HepG2 (cell line): Measurements from ENCODE around the gene PMVK. TPM values are rescaled to one million over a fixed set of nuclear protein-coding genes. Genes with fewer than 3 reads are reported as not detected.

ENCODE experiments used
- ETV6 ChIP-seq: sonication (generic); formaldehyde crosslinking; conservative IDR thresholded peaks from 2 replicates; pipeline ENCODE4 v1.4.0; 2020; ENCODE audit warnings: missing genetic modification reagents
- GABPA ChIP-seq, 2 experiments: IDR thresholded peaks; 2 replicates each; pipeline ENCODE4 v1.6.1; 2011 to 2016; ENCODE audit warnings: low read depth in 2 of 2, low read length in 1 of 2, missing biosample characterization in 1 of 2, missing genetic modification characterization in 1 of 2
- LCORL ChIP-seq, 2 experiments: fragments of 450-650 bp in 1 of 2; sonication (generic) in 1 of 2; formaldehyde crosslinking in 1 of 2; IDR thresholded peaks; 2 replicates each; pipeline versions ENCODE4 v1.5.0 to v1.6.1; 2017 to 2020; ENCODE audit warnings: antibody characterized with exemption in 1 of 2, missing genetic modification reagents in 1 of 2
- NFYC ChIP-seq: IDR thresholded peaks from 2 replicates; pipeline ENCODE4 v1.6.1; 2016; ENCODE audit warnings: missing genetic modification reagents, missing compliant biosample characterization
- NR2C2 ChIP-seq: sonication (generic); formaldehyde crosslinking; IDR thresholded peaks from 2 replicates; pipeline ENCODE4 v1.4.0; 2020; ENCODE audit warnings: missing genetic modification reagents, mild to moderate bottlenecking, moderate library complexity, borderline replicate concordance
- NRL ChIP-seq: sonication (generic); formaldehyde crosslinking; IDR thresholded peaks from 2 replicates; pipeline ENCODE4 v1.5.0; 2020; ENCODE audit warnings: missing genetic modification reagents, mild to moderate bottlenecking, moderate library complexity, borderline replicate concordance
- PHF20 ChIP-seq: sonication (generic); formaldehyde crosslinking; IDR thresholded peaks from 2 replicates; pipeline ENCODE4 v1.5.0; 2020; ENCODE audit warnings: mild to moderate bottlenecking, missing genetic modification reagents
- PHF5A ChIP-seq: IDR thresholded peaks from one replicate; pipeline ENCODE4 v1.6.1; 2018; ENCODE audit warnings: low read depth, missing genetic modification reagents; ENCODE audit not compliant: unreplicated experiment
- RBAK ChIP-seq: sonication (generic); formaldehyde crosslinking; IDR thresholded peaks from 2 replicates; pipeline ENCODE4 v1.5.1; 2020; ENCODE audit warnings: mild to moderate bottlenecking, missing genetic modification reagents
- REL ChIP-seq: sonication (generic); formaldehyde crosslinking; conservative IDR thresholded peaks from 2 replicates; pipeline ENCODE4 v1.8.0; 2022; ENCODE audit warnings: mild to moderate bottlenecking, missing genetic modification reagents, moderate library complexity
- ZNF331 ChIP-seq: sonication (generic); formaldehyde crosslinking; IDR thresholded peaks from 2 replicates; pipeline ENCODE4 v1.4.0; 2020; ENCODE audit warnings: missing genetic modification reagents
- ZNF446 ChIP-seq: sonication (generic); formaldehyde crosslinking; IDR thresholded peaks from 2 replicates; pipeline ENCODE4 v1.5.0; 2020; ENCODE audit warnings: mild to moderate bottlenecking, missing genetic modification reagents
- ZNF550 ChIP-seq: sonication (generic); formaldehyde crosslinking; IDR thresholded peaks from 2 replicates; pipeline ENCODE4 v1.4.0; 2020; ENCODE audit warnings: mild to moderate bottlenecking, missing genetic modification reagents, borderline replicate concordance
- ZNF615 ChIP-seq: sonication (generic); formaldehyde crosslinking; IDR thresholded peaks from 2 replicates; pipeline ENCODE4 v1.5.0; 2020; ENCODE audit warnings: mild to moderate bottlenecking, missing genetic modification reagents, borderline replicate concordance
- ZNF672 ChIP-seq: sonication (generic); formaldehyde crosslinking; IDR thresholded peaks from 2 replicates; pipeline ENCODE4 v1.8.1; 2022; ENCODE audit warnings: missing genetic modification reagents
- ZNF7 ChIP-seq: IDR thresholded peaks from 2 replicates; pipeline ENCODE4 v1.6.1; 2016; ENCODE audit warnings: missing biosample characterization, missing genetic modification reagents
- ZSCAN31 ChIP-seq: sonication (generic); formaldehyde crosslinking; IDR thresholded peaks from 2 replicates; pipeline ENCODE4 v1.5.0; 2020; ENCODE audit warnings: low read depth, mild to moderate bottlenecking, missing genetic modification reagents
- polyA plus RNA-seq, 8 experiments: library from polyadenylated mRNA; depleted of rRNA in 3 of 8; stranded (reverse) in 7 of 8; unstranded in 1 of 8; fragments of >200 nt; fragmentation: Illumina TruSeq in 4 of 8; extraction: Trizol in 4 of 8; gene quantifications; 2 replicates each; pipeline versions ENCODE4 v1.2.1 to v1.2.3, GENCODE V29; 2011 to 2016; ENCODE audit warnings: low read depth in 4 of 8, missing spikeins in 1 of 8, mixed read lengths in 1 of 8; ENCODE audit not compliant: insufficient read depth in 1 of 8
- total RNA-seq, 5 experiments: library from RNA; depleted of rRNA; stranded (reverse); fragments of >200 nt; fragmentation: Illumina TruSeq; extraction: Trizol; gene quantifications; 2 replicates each; pipeline ENCODE4 v1.2.3, GENCODE V29; 2016; ENCODE audit warnings: low read depth in 1 of 5
- TF ChIP-seq, protein P1 (sequence below): sonication (generic); formaldehyde crosslinking; IDR thresholded peaks from 2 replicates; pipeline ENCODE4 v1.5.0; 2020; ENCODE audit warnings: missing genetic modification reagents
- TF ChIP-seq, protein P2 (sequence below), 2 experiments: sonication (generic) in 1 of 2; formaldehyde crosslinking in 1 of 2; IDR thresholded peaks; 2 replicates each; pipeline versions ENCODE4 v1.4.0 to v1.6.1; 2018 to 2020; ENCODE audit warnings: missing genetic modification reagents in 2 of 2, borderline replicate concordance in 1 of 2, low read depth in 1 of 2, mild to moderate bottlenecking in 1 of 2, missing biosample characterization in 1 of 2
- TF ChIP-seq, protein P3 (sequence below): sonication (generic); formaldehyde crosslinking; IDR thresholded peaks from 2 replicates; pipeline ENCODE4 v1.4.0; 2020; ENCODE audit warnings: missing genetic modification reagents, mild to moderate bottlenecking, borderline replicate concordance
- TF ChIP-seq, protein P4 (sequence below): sonication (generic); formaldehyde crosslinking; IDR thresholded peaks from 2 replicates; pipeline ENCODE4 v1.8.0; 2022; ENCODE audit warnings: missing genetic modification reagents, mild to moderate bottlenecking, inconsistent platforms, borderline replicate concordance

PMVK gene
- total and polyA plus RNA-seq, 2 of the 13 experiments (the other 11 are each of a cell fraction or from before 2014, with no cell fraction given) = 3.9 to 12.6 TPM

DNA sequence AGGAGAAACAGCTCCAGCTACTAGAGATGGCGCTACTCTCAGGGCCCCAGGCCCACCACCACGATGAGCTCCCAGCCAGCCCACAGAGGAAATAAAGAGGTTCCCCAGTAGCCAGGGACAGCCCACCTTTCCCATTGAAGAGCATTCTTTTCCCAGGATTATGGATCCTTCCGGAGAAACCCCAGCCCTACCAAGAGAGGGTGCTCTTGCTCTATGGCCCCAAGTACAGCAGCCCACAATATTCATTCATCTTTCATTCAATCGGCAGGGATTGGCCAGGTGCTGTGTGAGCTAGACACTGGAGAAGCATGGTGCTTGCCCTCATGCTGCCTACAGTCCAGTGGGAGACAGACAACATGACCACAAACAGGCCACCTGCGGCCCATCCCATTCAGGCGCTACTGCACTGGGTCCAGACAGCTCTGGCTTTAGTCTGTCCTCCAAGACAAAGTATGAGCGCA is 29.9 kb downstream of the PMVK start (continued):
- TF ChIP-seq ZNF615 (CRISPR knock-in tag) (no peak), NR2C2 (CRISPR knock-in tag) (no peak), LCORL (IDR thresholded peaks at IDR 0.05) (no peak), LCORL (CRISPR knock-in tag; IDR thresholded peaks at IDR 0.05) (no peak), PHF20 (CRISPR knock-in tag) (0 out of 2 replicates have a peak, but pooled peaks have one; percentile 32), ZNF331 (CRISPR knock-in tag) (no peak), REL (no peak), GABPA (IDR thresholded peaks at IDR 0.05; ENCODE audit: low read depth, low read length) (no peak), GABPA (CRISPR knock-in tag; IDR thresholded peaks at IDR 0.05; ENCODE audit: low read depth) (peak; percentile 32; the same call in 1 of the 2 replicates), NRL (CRISPR knock-in tag) (no peak), ZNF7 (CRISPR knock-in tag) (no peak), ZSCAN31 (CRISPR knock-in tag) (0 out of 2 replicates have a peak, but pooled peaks have one; percentile 21), RBAK (CRISPR knock-in tag) (no peak), ZNF672 (CRISPR knock-in tag) (no peak), ZNF550 (CRISPR knock-in tag) (no peak), ETV6 (CRISPR knock-in tag) (no peak), ZNF446 (CRISPR knock-in tag) (no peak), PHF5A (CRISPR knock-in tag) (no peak), NFYC (no peak)
- TF ChIP-seq, protein P1, sequence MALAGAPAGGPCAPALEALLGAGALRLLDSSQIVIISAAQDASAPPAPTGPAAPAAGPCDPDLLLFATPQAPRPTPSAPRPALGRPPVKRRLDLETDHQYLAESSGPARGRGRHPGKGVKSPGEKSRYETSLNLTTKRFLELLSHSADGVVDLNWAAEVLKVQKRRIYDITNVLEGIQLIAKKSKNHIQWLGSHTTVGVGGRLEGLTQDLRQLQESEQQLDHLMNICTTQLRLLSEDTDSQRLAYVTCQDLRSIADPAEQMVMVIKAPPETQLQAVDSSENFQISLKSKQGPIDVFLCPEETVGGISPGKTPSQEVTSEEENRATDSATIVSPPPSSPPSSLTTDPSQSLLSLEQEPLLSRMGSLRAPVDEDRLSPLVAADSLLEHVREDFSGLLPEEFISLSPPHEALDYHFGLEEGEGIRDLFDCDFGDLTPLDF (CRISPR knock-in tag) = no peak
- TF ChIP-seq, protein P2, sequence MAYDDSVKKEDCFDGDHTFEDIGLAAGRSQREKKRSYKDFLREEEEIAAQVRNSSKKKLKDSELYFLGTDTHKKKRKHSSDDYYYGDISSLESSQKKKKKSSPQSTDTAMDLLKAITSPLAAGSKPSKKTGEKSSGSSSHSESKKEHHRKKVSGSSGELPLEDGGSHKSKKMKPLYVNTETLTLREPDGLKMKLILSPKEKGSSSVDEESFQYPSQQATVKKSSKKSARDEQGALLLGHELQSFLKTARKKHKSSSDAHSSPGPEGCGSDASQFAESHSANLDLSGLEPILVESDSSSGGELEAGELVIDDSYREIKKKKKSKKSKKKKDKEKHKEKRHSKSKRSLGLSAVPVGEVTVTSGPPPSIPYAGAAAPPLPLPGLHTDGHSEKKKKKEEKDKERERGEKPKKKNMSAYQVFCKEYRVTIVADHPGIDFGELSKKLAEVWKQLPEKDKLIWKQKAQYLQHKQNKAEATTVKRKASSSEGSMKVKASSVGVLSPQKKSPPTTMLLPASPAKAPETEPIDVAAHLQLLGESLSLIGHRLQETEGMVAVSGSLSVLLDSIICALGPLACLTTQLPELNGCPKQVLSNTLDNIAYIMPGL (CRISPR knock-in tag; IDR thresholded peaks at IDR 0.05; ENCODE audit: borderline replicate concordance in 1 of 2, low read depth in 1 of 2) = 0 out of 4 replicates have a peak, but pooled peaks have one; percentile 24 to 43
- TF ChIP-seq, protein P3, sequence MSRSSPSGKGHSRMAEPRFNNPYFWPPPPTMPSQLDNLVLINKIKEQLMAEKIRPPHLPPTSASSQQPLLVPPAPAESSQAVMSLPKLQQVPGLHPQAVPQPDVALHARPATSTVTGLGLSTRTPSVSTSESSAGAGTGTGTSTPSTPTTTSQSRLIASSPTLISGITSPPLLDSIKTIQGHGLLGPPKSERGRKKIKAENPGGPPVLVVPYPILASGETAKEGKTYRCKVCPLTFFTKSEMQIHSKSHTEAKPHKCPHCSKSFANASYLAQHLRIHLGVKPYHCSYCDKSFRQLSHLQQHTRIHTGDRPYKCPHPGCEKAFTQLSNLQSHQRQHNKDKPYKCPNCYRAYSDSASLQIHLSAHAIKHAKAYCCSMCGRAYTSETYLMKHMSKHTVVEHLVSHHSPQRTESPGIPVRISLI (CRISPR knock-in tag) = peak; percentile 16; the same call in 1 of the 2 replicates
- TF ChIP-seq, protein P4, sequence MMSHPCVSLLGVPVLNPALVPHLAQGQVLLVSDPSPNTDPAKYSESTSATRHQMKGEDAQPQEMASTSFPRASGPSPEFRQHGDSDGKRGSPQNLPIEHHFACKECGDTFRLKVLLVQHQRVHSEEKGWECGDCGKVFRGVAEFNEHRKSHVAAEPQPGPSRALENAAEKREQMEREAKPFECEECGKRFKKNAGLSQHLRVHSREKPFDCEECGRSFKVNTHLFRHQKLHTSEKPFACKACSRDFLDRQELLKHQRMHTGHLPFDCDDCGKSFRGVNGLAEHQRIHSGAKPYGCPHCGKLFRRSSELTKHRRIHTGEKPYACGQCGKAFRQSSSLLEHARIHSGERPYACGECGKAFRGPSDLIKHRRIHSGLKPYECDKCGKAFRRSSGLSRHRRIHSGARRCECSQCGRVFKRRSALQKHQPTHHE (CRISPR knock-in tag) = no peak
